ENCODE data around the gene AGBL5. TPM values are rescaled to one million over a fixed set of nuclear protein-coding genes. Genes with fewer than 3 reads are reported as not detected.
A peak's percentile ranks its signal among the peaks of the same experiment; 100 is the strongest.

AGBL5 gene
- total and polyA plus RNA-seq, 2 of the 13 experiments (the other 11 are each of a cell fraction or from before 2014, with no cell fraction given): 55.9 to 73.3 TPM

- CTCF ChIA-PET (ENCODE audit: low intra/inter-chr PET ratio, low total read pairs): no interaction called here
- BruUV-seq (replicated peaks): no TSS peak
- DNase-seq (ENCODE audit: low spot score) (no peak), ATAC-seq (no peak), FAIRE-seq (no peak)
- no peak overlapping the region for H3K9ac ChIP-seq (ENCODE audit: insufficient read depth, low read depth, low read length)
- TF ChIP-seq ZNF816 (CRISPR knock-in tag; IDR thresholded peaks at IDR 0.05; ENCODE audit: borderline replicate concordance): no peak
- no peak for TF ChIP-seq REXO4 (CRISPR knock-in tag; IDR thresholded peaks at IDR 0.05; ENCODE audit: borderline replicate concordance)
- TF ChIP-seq ELF4 (CRISPR knock-in tag; IDR thresholded peaks at IDR 0.05; ENCODE audit: borderline replicate concordance): no peak
- TF ChIP-seq PTBP1 (IDR thresholded peaks at IDR 0.05; ENCODE audit: low read depth, low read length, poor library complexity, severe bottlenecking): no peak
- TF ChIP-seq TMF1 (CRISPR knock-in tag; IDR thresholded peaks at IDR 0.05; ENCODE audit: low read depth): no peak
- no peak for TF ChIP-seq RNF219 (CRISPR knock-in tag; IDR thresholded peaks at IDR 0.05)
- TF ChIP-seq ZNF678 (CRISPR knock-in tag; IDR thresholded peaks at IDR 0.05): no peak
- TF ChIP-seq AKAP8 (CRISPR knock-in tag; IDR thresholded peaks at IDR 0.05): no peak
- TF ChIP-seq ZNF839 (CRISPR knock-in tag; IDR thresholded peaks at IDR 0.05; ENCODE audit: borderline replicate concordance): no peak
- TF ChIP-seq, protein P1, sequence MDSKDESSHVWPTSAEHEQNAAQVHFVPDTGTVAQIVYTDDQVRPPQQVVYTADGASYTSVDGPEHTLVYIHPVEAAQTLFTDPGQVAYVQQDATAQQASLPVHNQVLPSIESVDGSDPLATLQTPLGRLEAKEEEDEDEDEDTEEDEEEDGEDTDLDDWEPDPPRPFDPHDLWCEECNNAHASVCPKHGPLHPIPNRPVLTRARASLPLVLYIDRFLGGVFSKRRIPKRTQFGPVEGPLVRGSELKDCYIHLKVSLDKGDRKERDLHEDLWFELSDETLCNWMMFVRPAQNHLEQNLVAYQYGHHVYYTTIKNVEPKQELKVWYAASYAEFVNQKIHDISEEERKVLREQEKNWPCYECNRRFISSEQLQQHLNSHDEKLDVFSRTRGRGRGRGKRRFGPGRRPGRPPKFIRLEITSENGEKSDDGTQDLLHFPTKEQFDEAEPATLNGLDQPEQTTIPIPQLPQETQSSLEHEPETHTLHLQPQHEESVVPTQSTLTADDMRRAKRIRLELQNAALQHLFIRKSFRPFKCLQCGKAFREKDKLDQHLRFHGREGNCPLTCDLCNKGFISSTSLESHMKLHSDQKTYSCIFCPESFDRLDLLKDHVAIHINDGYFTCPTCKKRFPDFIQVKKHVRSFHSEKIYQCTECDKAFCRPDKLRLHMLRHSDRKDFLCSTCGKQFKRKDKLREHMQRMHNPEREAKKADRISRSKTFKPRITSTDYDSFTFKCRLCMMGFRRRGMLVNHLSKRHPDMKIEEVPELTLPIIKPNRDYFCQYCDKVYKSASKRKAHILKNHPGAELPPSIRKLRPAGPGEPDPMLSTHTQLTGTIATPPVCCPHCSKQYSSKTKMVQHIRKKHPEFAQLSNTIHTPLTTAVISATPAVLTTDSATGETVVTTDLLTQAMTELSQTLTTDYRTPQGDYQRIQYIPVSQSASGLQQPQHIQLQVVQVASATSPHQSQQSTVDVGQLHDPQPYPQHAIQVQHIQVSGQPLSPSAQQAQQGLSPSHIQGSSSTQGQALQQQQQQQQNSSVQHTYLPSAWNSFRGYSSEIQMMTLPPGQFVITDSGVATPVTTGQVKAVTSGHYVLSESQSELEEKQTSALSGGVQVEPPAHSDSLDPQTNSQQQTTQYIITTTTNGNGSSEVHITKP (CRISPR knock-in tag; IDR thresholded peaks at IDR 0.05; ENCODE audit: low read depth): no peak
- no peak for TF ChIP-seq PRDM4 (CRISPR knock-in tag; IDR thresholded peaks at IDR 0.05; ENCODE audit: borderline replicate concordance)
- H3K79me2 ChIP-seq (ENCODE audit: insufficient read depth, low read length): peaks cover 15% of the 10 kb centered on the region
- peaks cover 0 to 16% of the 10 kb centered on the region in 2 experiments; a peak in 2 of 5 replicates for H3K27me3 ChIP-seq (ENCODE audit: control insufficient read depth in 1 of 2, insufficient read depth in 2 of 2, low read length in 2 of 2)
- H4K20me1 ChIP-seq (ENCODE audit: insufficient read depth, low read length): no peaks in the 10 kb centered on the region
- POLR2A ChIA-PET: interaction anchor here (0.7 to 4.3 kb wide), 4 partner anchors 18 to 149 kb away, joined by 3 to 49 read pairs (median 6); partner anchors contain the start of gene AGBL5
- H3K27ac ChIP-seq (ENCODE audit: extremely low read length, insufficient read depth, low read length): no peak overlapping the region
- H3K4me2 ChIP-seq (ENCODE audit: low read depth, low read length): peak overlapping the region; percentile 49
- H2AFZ ChIP-seq (ENCODE audit: low read length): no peak overlapping the region
- H3K4me1 ChIP-seq (ENCODE audit: insufficient read depth, low read length): peaks cover 80% of the 10 kb centered on the region
- WGBS (ENCODE audit: low lambda C conversion rate): 17% methylated on average over 4 of the region's 4 CpGs
- intact Hi-C loops (cut with micrococcal nuclease; ENCODE audit: unreplicated experiment): no loop called here
- in situ Hi-C loops (cut with HindIII; ENCODE audit: extremely low pct_ligation_motif_present, low pct_unique_long_range_greater_than_20kb): no loop called here
- H3K36me3 ChIP-seq (replicated peaks in 1 of 2; ENCODE audit: control insufficient read depth in 1 of 2, insufficient read depth in 2 of 2, low read length in 2 of 2): no peaks in the 10 kb centered on the region
- peak overlapping the region in 1 of 3 experiments; percentile 20; a peak in 1 of 6 replicates for H3K4me3 ChIP-seq (replicated peaks in 1 of 3; ENCODE audit: insufficient read depth in 1 of 3, low read depth in 2 of 3, low read length in 3 of 3)
- no peaks in the 10 kb centered on the region for H3K9me3 ChIP-seq (ENCODE audit: low read length)
These were observed 23.5 kb downstream of the AGBL5 start for GRCh38 chr2:27074738-27075565.

Data from HepG2 (cell line).